Lung (tissue), 12 donors: ENCODE results near the gene SEC23A. TPM values are rescaled to one million over a fixed set of nuclear protein-coding genes. Genes with fewer than 3 reads are reported as not detected.

Source experiments
- ATAC-seq: fragments of 200-7000 bp; cut with Tn5 transposase; one replicate; pipeline ENCODE4 v1.9.1; 2020; ENCODE audit warnings: moderate number of reproducible peaks; ENCODE audit not compliant: insufficient read depth, low FRiP score
- DNase-seq, 3 donors: peaks; one replicate each; pipeline ENCODE4 v3.0.0-alpha.2; 2013 to 2017
- H3K27ac ChIP-seq, 2 donors: one replicate each; pipeline ENCODE4 v1.5.1; 2013; ENCODE audit warnings: mild to moderate bottlenecking in 2 of 2, moderate library complexity in 2 of 2, control low read depth in 1 of 2, inconsistent platforms in 1 of 2, low read depth in 1 of 2, low read length in 1 of 2
- H3K27me3 ChIP-seq, 3 donors: one replicate each; pipeline ENCODE4 v1.5.1; 2013; ENCODE audit warnings: low read length in 2 of 3; ENCODE audit not compliant: control insufficient read depth in 3 of 3, insufficient read depth in 3 of 3
- H3K36me3 ChIP-seq, 4 donors: one replicate each; pipeline ENCODE4 v1.5.1; 2013; ENCODE audit warnings: low read length in 4 of 4, mild to moderate bottlenecking in 1 of 4, moderate library complexity in 1 of 4; ENCODE audit not compliant: control insufficient read depth in 4 of 4, insufficient read depth in 4 of 4
- H3K4me1 ChIP-seq, 5 donors: one replicate each; pipeline ENCODE4 v1.5.1; 2013; ENCODE audit warnings: low read length in 5 of 5, mild to moderate bottlenecking in 2 of 5, moderate library complexity in 1 of 5; ENCODE audit not compliant: control insufficient read depth in 5 of 5, insufficient read depth in 5 of 5
- H3K4me3 ChIP-seq: one replicate; pipeline ENCODE4 v1.5.1; 2013; ENCODE audit warnings: mild to moderate bottlenecking, control low read depth, moderate library complexity
- H3K9ac ChIP-seq, 2 donors: one replicate each; pipeline ENCODE4 v1.5.1; 2013; ENCODE audit warnings: low read length in 2 of 2, control low read depth in 1 of 2; ENCODE audit not compliant: insufficient read depth in 1 of 2
- H3K9me3 ChIP-seq, 4 donors: one replicate each; pipeline ENCODE4 v1.5.1; 2013; ENCODE audit warnings: low read length in 3 of 4, mild to moderate bottlenecking in 1 of 4, moderate library complexity in 1 of 4; ENCODE audit not compliant: control insufficient read depth in 4 of 4, insufficient read depth in 3 of 4
- WGBS, 2 donors: extraction: QIAGEN DNeasy Blood & Tissue Kit; methylation state at CpG; one replicate each; pipeline ENCODE4 v1.1.7; 2013; 5-methylcytosine and 5-hydroxymethylcytosine counted together
- polyA plus RNA-seq, 2 donors: library from polyadenylated mRNA; stranded (reverse); fragments of 200-250 nt; gene quantifications; one replicate each; pipeline ENCODE4 v1.2.1, GENCODE V29; 2013
- total RNA-seq, 2 donors: library from RNA; depleted of rRNA in 1 of 2; stranded (reverse); fragments of >200 nt in 1 of 2; gene quantifications; one replicate each; pipeline ENCODE4 v1.2.1, GENCODE V29; 2014 to 2021
- TF ChIP-seq, protein P1 (sequence below): IDR thresholded peaks from 2 replicates; pipeline ENCODE4 v1.5.1; 2012; ENCODE audit warnings: mild to moderate bottlenecking; ENCODE audit errors: control extremely low read depth, extremely low read depth
- donor health status: control.
- donor health status: control.
- donor health status: Bipolar disorder and iron deficiency.
- donor health status: healthy.
- donor health status: DM: yes; HTN: yes; CAD: no.

SEC23A gene
- total and polyA plus RNA-seq, 4 donors, result 10.6 to 78.9 (median 37.1) TPM

DNA sequence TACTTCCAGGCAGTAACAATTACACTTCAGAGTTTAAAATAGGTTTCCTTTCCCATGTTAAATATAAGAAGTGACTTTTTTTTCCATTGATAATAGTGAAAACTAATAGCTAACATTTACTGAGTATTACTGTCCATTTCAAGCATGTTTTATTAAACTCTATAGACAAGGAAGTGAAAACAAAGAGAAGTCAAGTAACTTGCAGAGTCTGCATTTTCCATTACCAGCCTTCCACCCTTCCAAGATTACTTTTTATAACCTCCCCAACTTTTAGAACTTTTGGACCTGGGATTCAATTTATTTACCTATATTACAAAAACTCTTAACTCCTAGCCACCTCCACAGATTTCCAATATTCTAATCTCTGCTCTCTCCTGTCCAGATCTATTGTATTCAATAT, 67.7 kb downstream of the SEC23A start:
- no peaks in the 10 kb centered on the region for H3K9me3 ChIP-seq
- no peaks in the 10 kb centered on the region for H3K27me3 ChIP-seq
- DNase-seq (no peak), ATAC-seq (no peak)
- no peak overlapping the region for H3K9ac ChIP-seq
- H3K4me3 ChIP-seq, result no peak overlapping the region
- TF ChIP-seq, protein P1, sequence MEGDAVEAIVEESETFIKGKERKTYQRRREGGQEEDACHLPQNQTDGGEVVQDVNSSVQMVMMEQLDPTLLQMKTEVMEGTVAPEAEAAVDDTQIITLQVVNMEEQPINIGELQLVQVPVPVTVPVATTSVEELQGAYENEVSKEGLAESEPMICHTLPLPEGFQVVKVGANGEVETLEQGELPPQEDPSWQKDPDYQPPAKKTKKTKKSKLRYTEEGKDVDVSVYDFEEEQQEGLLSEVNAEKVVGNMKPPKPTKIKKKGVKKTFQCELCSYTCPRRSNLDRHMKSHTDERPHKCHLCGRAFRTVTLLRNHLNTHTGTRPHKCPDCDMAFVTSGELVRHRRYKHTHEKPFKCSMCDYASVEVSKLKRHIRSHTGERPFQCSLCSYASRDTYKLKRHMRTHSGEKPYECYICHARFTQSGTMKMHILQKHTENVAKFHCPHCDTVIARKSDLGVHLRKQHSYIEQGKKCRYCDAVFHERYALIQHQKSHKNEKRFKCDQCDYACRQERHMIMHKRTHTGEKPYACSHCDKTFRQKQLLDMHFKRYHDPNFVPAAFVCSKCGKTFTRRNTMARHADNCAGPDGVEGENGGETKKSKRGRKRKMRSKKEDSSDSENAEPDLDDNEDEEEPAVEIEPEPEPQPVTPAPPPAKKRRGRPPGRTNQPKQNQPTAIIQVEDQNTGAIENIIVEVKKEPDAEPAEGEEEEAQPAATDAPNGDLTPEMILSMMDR, result no peak
- peaks cover 0 to 2% (median 0%) of the 10 kb centered on the region in 5 donors for H3K4me1 ChIP-seq
- peaks cover 13 to 41% (median 21%) of the 10 kb centered on the region in 4 donors for H3K36me3 ChIP-seq
- no peak overlapping the region for H3K27ac ChIP-seq

DNA sequence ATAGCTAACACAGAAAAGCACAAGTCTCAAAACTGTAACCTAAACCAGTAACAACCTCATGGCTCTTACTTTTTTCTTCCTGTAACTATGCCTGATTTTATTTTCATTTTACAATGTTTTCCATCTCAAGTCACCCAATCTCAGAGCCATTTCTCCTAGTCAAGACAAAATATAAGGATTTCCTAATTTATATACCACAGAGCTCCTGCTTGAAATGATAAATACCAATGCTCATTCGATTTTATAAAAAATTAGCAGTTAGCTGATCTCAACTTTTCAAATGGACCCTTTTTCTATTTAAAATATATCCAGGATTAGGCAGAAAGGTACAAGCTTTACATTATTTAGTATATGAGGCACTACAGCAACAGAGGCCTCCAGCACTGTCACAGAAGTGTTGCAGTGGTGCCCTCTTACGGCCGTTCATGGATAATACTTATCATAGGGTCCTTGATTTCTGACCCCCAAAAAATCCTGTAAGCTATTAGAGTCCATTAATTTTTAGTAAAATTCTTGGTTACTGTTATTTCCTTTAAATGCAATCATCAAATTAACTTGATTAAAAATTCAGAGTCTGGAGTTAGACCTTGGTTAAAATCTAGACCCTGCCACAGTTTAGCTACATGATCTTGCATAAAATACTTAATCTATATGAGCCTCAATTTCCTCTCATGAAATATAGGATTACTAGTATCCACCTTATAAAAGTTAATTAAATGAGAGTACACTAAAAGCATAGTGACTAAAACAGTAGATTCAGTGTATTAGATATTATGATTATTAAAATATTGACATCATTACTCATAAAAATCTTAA, 68.3 kb downstream of the SEC23A start:
- ATAC-seq (no peak), DNase-seq (peak in 2 of 3 donors; percentile 34 to 36)
- Histone ChIP-seq H3K27me3 (no peaks in the 10 kb centered on the region), H3K27ac (no peak overlapping the region), H3K9me3 (no peaks in the 10 kb centered on the region), H3K9ac (no peak overlapping the region), H3K4me1 (peaks cover 0 to 2% (median 0%) of the 10 kb centered on the region in 5 donors), H3K36me3 (peaks cover 18 to 43% (median 25%) of the 10 kb centered on the region in 4 donors), H3K4me3 (no peak overlapping the region)
- TF ChIP-seq, protein P1, result no peak
- WGBS, 2 donors, result 70 to 82% methylated on average over 3 of the region's 3 CpGs

DNA sequence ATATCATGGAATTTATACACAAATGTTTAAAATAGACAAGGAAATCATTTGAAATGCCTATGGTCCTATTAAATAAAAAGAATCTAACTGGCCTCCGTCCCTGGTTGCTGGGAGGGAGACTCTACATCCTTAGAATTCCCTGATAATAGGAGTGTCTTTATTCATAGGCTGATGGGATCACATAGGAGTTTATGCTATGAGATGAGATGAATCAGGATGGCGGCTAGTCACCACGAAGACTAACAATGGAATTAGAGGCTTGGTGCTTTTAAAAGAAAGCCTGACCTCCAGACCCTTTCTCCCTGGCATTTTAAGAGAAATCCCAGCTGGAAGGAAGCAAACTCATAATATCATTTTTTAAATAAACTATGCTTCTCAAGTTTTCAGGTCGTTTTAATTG, 69.7 kb downstream of the SEC23A start:
- Histone ChIP-seq H3K4me3 (no peak overlapping the region), H3K4me1 (peaks cover 0 to 2% (median 0%) of the 10 kb centered on the region in 5 donors), H3K27me3 (no peaks in the 10 kb centered on the region), H3K9me3 (no peaks in the 10 kb centered on the region), H3K27ac (no peak overlapping the region), H3K36me3 (peaks cover 19 to 35% (median 25%) of the 10 kb centered on the region in 4 donors), H3K9ac (no peak overlapping the region)
- no peak for ATAC-seq
- TF ChIP-seq, protein P1, result no peak
- DNase-seq, result no peak
- WGBS, 2 donors, result 82 to 83% methylated on average over 4 of the region's 4 CpGs
